Natural killer cell (primary cell): ENCODE measurements around the gene HAGH. TPM values are rescaled to one million over a fixed set of nuclear protein-coding genes. Genes with fewer than 3 reads are reported as not detected.

Experiments used
- ATAC-seq, 3 donors: fragments of 150-1000 bp in 2 of 3; fragments of 200-7000 bp in 1 of 3; cut with Tn5 transposase; 1 replicate in 1 of 3; 2 replicates in 2 of 3; pipeline ENCODE4 v1.10.0; 2021; ENCODE audit warnings: mild to moderate bottlenecking in 2 of 3, moderate library complexity in 2 of 3
- DNase-seq, 2 donors: peaks; one replicate each; pipeline versions ENCODE4 v3.0.0 to v3.0.0-alpha.2; 2013 to 2021; ENCODE audit warnings: mixed read lengths in 1 of 2
- H3K27ac ChIP-seq: one replicate; pipeline ENCODE4 v1.5.1; 2013; ENCODE audit warnings: mild to moderate bottlenecking, low read length
- H3K27me3 ChIP-seq: one replicate; pipeline ENCODE4 v1.6.1; 2013; ENCODE audit warnings: low read length; ENCODE audit not compliant: control insufficient read depth, insufficient read depth
- H3K36me3 ChIP-seq: one replicate; pipeline ENCODE4 v1.6.1; 2013; ENCODE audit warnings: low read length; ENCODE audit not compliant: control insufficient read depth, insufficient read depth
- H3K4me1 ChIP-seq: one replicate; pipeline ENCODE4 v1.6.1; 2013; ENCODE audit warnings: low read length; ENCODE audit not compliant: control insufficient read depth, insufficient read depth
- H3K4me3 ChIP-seq: one replicate; pipeline ENCODE4 v1.5.1; 2013; ENCODE audit warnings: low read length
- H3K9me3 ChIP-seq: one replicate; pipeline ENCODE4 v1.6.1; 2013; ENCODE audit warnings: low read length; ENCODE audit not compliant: control insufficient read depth, insufficient read depth
- H3K27ac Mint-ChIP-seq, 2 donors: one replicate each; pipeline ENCODE4 v1.8.0; 2022; ENCODE audit warnings: mild to moderate bottlenecking in 2 of 2, mixed read lengths in 2 of 2, moderate library complexity in 1 of 2
- H3K27me3 Mint-ChIP-seq, 2 donors: one replicate each; pipeline ENCODE4 v1.8.0; 2022; ENCODE audit warnings: low read depth in 2 of 2, mixed read lengths in 2 of 2
- H3K36me3 Mint-ChIP-seq: one replicate; pipeline ENCODE4 v1.8.0; 2022; ENCODE audit warnings: mixed read lengths
- H3K4me1 Mint-ChIP-seq, 2 donors: one replicate each; pipeline ENCODE4 v1.8.0; 2022; ENCODE audit warnings: mixed read lengths in 2 of 2
- H3K4me3 Mint-ChIP-seq: one replicate; pipeline ENCODE4 v1.8.0; 2022; ENCODE audit warnings: mild to moderate bottlenecking, moderate library complexity, mixed read lengths
- H3K9me3 Mint-ChIP-seq, 2 donors: one replicate each; pipeline ENCODE4 v1.8.0; 2022; ENCODE audit warnings: mixed read lengths in 2 of 2
- CTCF ChIP-seq: fragments of 200-600 bp; IDR thresholded peaks from one replicate; pipeline ENCODE4 v1.8.0; 2022; ENCODE audit warnings: antibody characterized with exemption
- WGBS: methylation state at CpG from one replicate; pipeline ENCODE4 v1.1.7; 2013; ENCODE audit warnings: missing lambda C conversion rate; ENCODE audit not compliant: insufficient coverage; 5-methylcytosine and 5-hydroxymethylcytosine counted together
- intact Hi-C: fragments of 100-400 bp; cut with micrococcal nuclease; formaldehyde crosslinking; loops from one replicate; pipeline ENCODE4 v1.14.2; 2022
- total RNA-seq, 4 donors: library from RNA; stranded (reverse); fragments of 120-200 nt in 1 of 4; gene quantifications; one replicate each; pipeline versions ENCODE4 v1.2.3 to v1.2.4, GENCODE V29; 2013 to 2022

The HAGH gene
- total RNA-seq, 3 donors from 2014 or later (not counting 1 experiment from before 2014, with no cell fraction given): 27.8 to 38.4 (median 37.5) TPM

- Mint-ChIP-seq H3K27ac (no peak overlapping the region), H3K36me3 (peaks cover 7% of the 10 kb centered on the region), H3K4me3 (no peak overlapping the region), H3K9me3 (no peaks in the 10 kb centered on the region), H3K4me1 (peaks cover 0 to 6% of the 10 kb centered on the region in 2 donors), H3K27me3 (no peaks in the 10 kb centered on the region)
- Histone ChIP-seq H3K36me3 (peaks cover 31% of the 10 kb centered on the region), H3K4me1 (peaks cover 10% of the 10 kb centered on the region), H3K27me3 (no peaks in the 10 kb centered on the region), H3K4me3 (no peak overlapping the region), H3K27ac (no peak overlapping the region), H3K9me3 (no peaks in the 10 kb centered on the region)
- WGBS: 96% methylated on average over 36 of the region's 37 CpGs
- no peak for ATAC-seq
- no peak for DNase-seq
- no peak for TF ChIP-seq CTCF
- intact Hi-C loops: no loop called here
Observed at GRCh38 chr16:1757714-1758461, 68.7 kb downstream of the HAGH start.

Other genes starting within 250 kb of the HAGH start
- 1 to 10 TPM; 6.5 to 8.9 (median 6.5) TPM for gene IFT140, start 214.8 kb downstream of the HAGH start, total RNA-seq
- 10 to 100 TPM; 47.8 to 49.8 (median 49.6) TPM for gene CRAMP1, start 214.5 kb downstream of the HAGH start, total RNA-seq
- 10 to 100 TPM; 12.2 to 28.4 (median 14.2) TPM for gene JPT2, start 148.5 kb downstream of the HAGH start, total RNA-seq
- gene MAPK8IP3, start 120.6 kb downstream of the HAGH start, total RNA-seq: 100 to 1,000 TPM; 272 to 291 (median 285) TPM
- gene NME3, start 55.3 kb downstream of the HAGH start, total RNA-seq: 10 to 100 TPM; 40.6 to 50.3 (median 46.2) TPM
- gene EME2, start 54.0 kb downstream of the HAGH start, total RNA-seq: 10 to 100 TPM; 30.0 to 33.8 (median 30.1) TPM
- gene MRPS34, start 53.7 kb downstream of the HAGH start, total RNA-seq: 10 to 100 TPM; 26.5 to 42.0 (median 41.4) TPM
- gene SPSB3, start 44.3 kb downstream of the HAGH start, total RNA-seq: 100 to 1,000 TPM; 100 to 122 (median 110) TPM
- 10 to 100 TPM; 39.5 to 51.9 (median 49.4) TPM for gene NUBP2, start 43.9 kb downstream of the HAGH start, total RNA-seq
- gene IGFALS, start 33.1 kb downstream of the HAGH start, total RNA-seq: 1 to 10 TPM in 1 of 3 donors, under 1 TPM in 2; 0.47 to 1.1 (median 0.70) TPM
- gene FAHD1, start 381 bp upstream of the HAGH start, total RNA-seq: 10 to 100 TPM in 1 of 3 donors, 1 to 10 TPM in 2; 5.3 to 10.6 (median 7.4) TPM
- not detected for gene MEIOB, start 45.3 kb upstream of the HAGH start, total RNA-seq
- gene HS3ST6, start 91.6 kb upstream of the HAGH start, total RNA-seq: not detected
- 10 to 100 TPM; 10.8 to 19.9 (median 14.8) TPM for gene MSRB1, start 116.4 kb upstream of the HAGH start, total RNA-seq
- gene RPL3L, start 127.9 kb upstream of the HAGH start, total RNA-seq: not detected
- gene NDUFB10, start 132.7 kb upstream of the HAGH start, total RNA-seq: 10 to 100 TPM; 54.5 to 61.1 (median 59.5) TPM
- gene RPS2, start 138.0 kb upstream of the HAGH start, total RNA-seq: 1,000 to 10,000 TPM; 1,124 to 1,385 (median 1,274) TPM
- not detected for gene RNF151, start 140.0 kb upstream of the HAGH start, total RNA-seq
- 10 to 100 TPM; 25.1 to 28.9 (median 28.1) TPM for gene TBL3, start 145.2 kb upstream of the HAGH start, total RNA-seq
- not detected for gene NOXO1, start 154.6 kb upstream of the HAGH start, total RNA-seq
- gene GFER, start 157.4 kb upstream of the HAGH start, total RNA-seq: 10 to 100 TPM; 23.8 to 29.5 (median 24.6) TPM
- 10 to 100 TPM; 10.3 to 19.3 (median 19.1) TPM for gene SYNGR3, start 163.1 kb upstream of the HAGH start, total RNA-seq
- gene ZNF598, start 183.0 kb upstream of the HAGH start, total RNA-seq: 10 to 100 TPM; 56.1 to 71.6 (median 58.2) TPM
- under 1 TPM in 1 of 3 donors, not detected in 2; 0.80 TPM for gene NPW, start 193.0 kb upstream of the HAGH start, total RNA-seq
- 1 to 10 TPM; 4.3 to 7.1 (median 5.6) TPM for gene NHERF2, start 200.1 kb upstream of the HAGH start, total RNA-seq
- gene NTHL1, start 221.0 kb upstream of the HAGH start, total RNA-seq: 10 to 100 TPM in 1 of 3 donors, 1 to 10 TPM in 2; 8.7 to 12.9 (median 9.7) TPM
- 100 to 1,000 TPM; 135 to 197 (median 161) TPM for gene TSC2, start 221.2 kb upstream of the HAGH start, total RNA-seq